ENCODE measurements around the gene B4GALNT3.

B4GALNT3 gene

DNA sequence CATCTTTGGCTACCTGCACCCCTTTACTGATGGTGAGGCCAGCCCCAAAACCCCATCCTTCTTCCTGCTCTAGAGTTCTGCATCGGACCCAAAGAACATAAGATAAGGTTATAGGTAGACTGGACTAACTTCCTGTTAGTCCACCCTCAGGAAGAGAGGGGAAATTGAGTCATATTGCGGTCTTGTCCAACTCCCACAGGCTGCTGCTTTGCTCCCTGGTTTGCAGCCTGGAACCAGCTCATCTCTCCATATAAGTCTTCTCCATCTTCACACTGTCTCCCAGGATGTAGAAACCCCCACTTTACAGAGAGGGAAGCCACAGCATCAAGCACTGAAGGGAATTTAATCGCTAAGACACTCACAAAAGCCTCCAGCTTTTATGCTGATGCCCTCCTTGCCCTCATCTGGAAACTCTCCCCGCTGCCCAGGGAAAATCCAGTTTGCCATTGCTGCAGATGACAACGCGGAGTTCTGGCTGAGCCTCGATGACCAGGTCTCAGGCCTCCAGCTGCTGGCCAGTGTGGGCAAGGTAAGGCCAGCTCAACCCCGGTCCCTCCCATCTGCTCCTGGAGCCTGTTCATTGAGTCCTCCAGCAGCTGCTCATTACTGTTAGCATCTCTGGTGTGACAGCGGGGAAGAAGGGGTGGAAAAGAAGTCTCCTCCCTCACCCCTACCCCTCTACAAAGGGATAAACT, 85.3 kb downstream of the B4GALNT3 start:
- no peak overlapping the region for H3K27ac Mint-ChIP-seq
- H3K36me3 Mint-ChIP-seq: no peaks in the 10 kb centered on the region
- no peaks in the 10 kb centered on the region for H3K9me3 Mint-ChIP-seq
- H3K4me3 Mint-ChIP-seq: no peak overlapping the region
- peaks cover 42 to 53% of the 10 kb centered on the region in 2 donors for H3K27me3 Mint-ChIP-seq
- peaks cover 6 to 12% of the 10 kb centered on the region in 2 donors for H3K4me1 Mint-ChIP-seq
- ATAC-seq (replicated peaks) (no peak), DNase-seq (no peak)

- DNase-seq (no peak), ATAC-seq (replicated peaks) (no peak)
- Mint-ChIP-seq H3K4me1 (peaks cover 6 to 12% of the 10 kb centered on the region in 2 donors), H3K9me3 (no peaks in the 10 kb centered on the region), H3K36me3 (no peaks in the 10 kb centered on the region), H3K27ac (no peak overlapping the region), H3K4me3 (no peak overlapping the region), H3K27me3 (peaks cover 38 to 54% of the 10 kb centered on the region in 2 donors)
Measured at GRCh38 chr12:545835-546234, 86.1 kb downstream of the B4GALNT3 start.

DNA sequence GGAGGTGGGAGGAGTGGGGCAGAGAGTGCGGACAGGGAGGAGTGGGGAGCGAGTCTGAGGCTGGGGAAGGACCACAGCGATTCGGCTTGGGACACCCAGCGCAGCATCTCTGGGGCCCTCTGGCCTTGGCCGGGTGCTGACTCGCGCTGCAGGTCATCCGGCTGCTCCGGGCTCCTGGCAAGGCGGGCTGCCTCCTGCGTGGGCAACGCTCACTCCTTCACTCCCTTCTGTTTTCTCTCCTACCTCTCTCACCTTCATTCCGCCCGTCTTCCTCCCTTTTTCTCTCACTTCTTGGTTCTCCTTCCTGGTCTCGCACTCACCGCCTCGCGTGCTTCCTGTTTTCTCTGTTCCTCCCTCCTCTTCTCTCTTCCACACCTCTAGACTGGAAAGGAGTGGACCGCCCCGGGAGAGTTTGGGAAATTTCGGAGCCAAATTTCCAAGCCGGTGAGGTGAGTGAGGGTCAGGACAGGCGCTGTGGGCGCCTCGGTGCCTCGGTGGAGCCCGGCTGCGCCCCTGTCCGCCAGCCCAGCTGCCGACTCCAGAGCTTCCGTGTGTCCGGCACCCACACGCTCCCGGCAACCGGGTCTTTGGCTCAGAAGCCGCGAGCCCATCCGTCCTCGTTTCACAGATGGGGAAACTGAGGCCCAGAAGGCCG, 86.7 kb downstream of the B4GALNT3 start:
- Mint-ChIP-seq H3K36me3 (no peaks in the 10 kb centered on the region), H3K9me3 (no peaks in the 10 kb centered on the region), H3K27ac (no peak overlapping the region), H3K4me1 (peaks cover 6 to 12% of the 10 kb centered on the region in 2 donors), H3K27me3 (peaks cover 38 to 59% of the 10 kb centered on the region in 2 donors), H3K4me3 (peak overlapping the region in 1 of 2 donors; percentile 6)
- no peak for DNase-seq
- peak; percentile 36 for ATAC-seq (replicated peaks)

- no peaks in the 10 kb centered on the region for H3K9me3 Mint-ChIP-seq
- peaks cover 38 to 62% of the 10 kb centered on the region in 2 donors for H3K27me3 Mint-ChIP-seq
- DNase-seq (peak; percentile 42), ATAC-seq (replicated peaks) (peak; percentile 79 to 80)
- H3K27ac Mint-ChIP-seq: no peak overlapping the region
- peak overlapping the region in 1 of 2 donors; percentile 6 for H3K4me3 Mint-ChIP-seq
- peaks cover 6 to 12% of the 10 kb centered on the region in 2 donors for H3K4me1 Mint-ChIP-seq
- no peaks in the 10 kb centered on the region for H3K36me3 Mint-ChIP-seq
Measured at GRCh38 chr12:546920-547845, 87.4 kb downstream of the B4GALNT3 start.

- no peak for DNase-seq
- ATAC-seq (replicated peaks): no peak
- H3K27ac Mint-ChIP-seq: no peak overlapping the region
- no peaks in the 10 kb centered on the region for H3K9me3 Mint-ChIP-seq
- H3K4me1 Mint-ChIP-seq: peaks cover 6 to 12% of the 10 kb centered on the region in 2 donors
- H3K4me3 Mint-ChIP-seq: no peak overlapping the region
- H3K36me3 Mint-ChIP-seq: no peaks in the 10 kb centered on the region
- peaks cover 36 to 59% of the 10 kb centered on the region in 2 donors for H3K27me3 Mint-ChIP-seq
Measured at GRCh38 chr12:547883-548470, 88.2 kb downstream of the B4GALNT3 start.

DNA sequence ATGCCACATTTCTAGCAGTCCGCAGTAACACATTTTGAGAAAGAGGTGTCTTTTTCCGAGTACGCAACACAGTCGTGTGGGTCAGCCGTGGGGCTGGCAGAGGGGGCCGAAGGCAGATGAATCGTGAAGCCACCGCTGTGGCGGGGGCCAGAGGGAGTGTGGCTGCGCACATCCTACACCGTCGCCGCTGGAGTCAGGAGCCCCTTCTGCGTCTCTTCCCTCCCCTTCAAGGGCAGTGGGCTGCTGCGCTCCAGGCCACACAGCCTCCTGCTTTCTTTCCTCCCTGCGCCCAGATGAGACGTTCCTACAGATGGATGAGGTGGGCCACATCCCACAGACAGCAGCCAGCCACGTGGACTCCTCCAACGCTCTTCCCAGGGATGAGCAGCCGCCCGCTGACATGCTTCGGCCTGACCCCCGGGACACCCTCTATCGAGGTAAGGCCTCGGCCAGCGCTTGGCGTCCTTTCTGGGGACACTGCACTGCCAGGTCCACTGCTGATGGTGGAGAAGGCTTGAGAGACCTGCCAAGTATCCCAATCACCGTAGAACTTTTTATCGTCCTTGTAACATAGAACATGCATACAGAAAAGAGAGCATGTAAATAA, 89.8 kb downstream of the B4GALNT3 start:
- Mint-ChIP-seq H3K4me3 (no peak overlapping the region), H3K27me3 (peaks cover 29 to 57% of the 10 kb centered on the region in 2 donors), H3K27ac (no peak overlapping the region), H3K9me3 (no peaks in the 10 kb centered on the region), H3K4me1 (peaks cover 10 to 21% of the 10 kb centered on the region in 2 donors), H3K36me3 (no peaks in the 10 kb centered on the region)
- DNase-seq: no peak
- no peak for ATAC-seq (replicated peaks)

- no peak for ATAC-seq (replicated peaks)
- H3K27me3 Mint-ChIP-seq: peaks cover 20 to 48% of the 10 kb centered on the region in 2 donors
- H3K4me3 Mint-ChIP-seq: no peak overlapping the region
- no peaks in the 10 kb centered on the region for H3K36me3 Mint-ChIP-seq
- no peak for DNase-seq
- H3K9me3 Mint-ChIP-seq: no peaks in the 10 kb centered on the region
- H3K27ac Mint-ChIP-seq: no peak overlapping the region
- H3K4me1 Mint-ChIP-seq: peaks cover 10 to 21% of the 10 kb centered on the region in 2 donors
Measured at GRCh38 chr12:550473-551260, 90.9 kb downstream of the B4GALNT3 start.

- no peaks in the 10 kb centered on the region for H3K9me3 Mint-ChIP-seq
- no peaks in the 10 kb centered on the region for H3K36me3 Mint-ChIP-seq
- H3K27ac Mint-ChIP-seq: no peak overlapping the region
- ATAC-seq (replicated peaks) (no peak), DNase-seq (no peak)
- H3K4me1 Mint-ChIP-seq: peaks cover 4 to 9% of the 10 kb centered on the region in 2 donors
- H3K4me3 Mint-ChIP-seq: no peak overlapping the region
- peaks cover 9 to 37% of the 10 kb centered on the region in 2 donors for H3K27me3 Mint-ChIP-seq
Measured at GRCh38 chr12:552466-552865, 92.7 kb downstream of the B4GALNT3 start.

DNA sequence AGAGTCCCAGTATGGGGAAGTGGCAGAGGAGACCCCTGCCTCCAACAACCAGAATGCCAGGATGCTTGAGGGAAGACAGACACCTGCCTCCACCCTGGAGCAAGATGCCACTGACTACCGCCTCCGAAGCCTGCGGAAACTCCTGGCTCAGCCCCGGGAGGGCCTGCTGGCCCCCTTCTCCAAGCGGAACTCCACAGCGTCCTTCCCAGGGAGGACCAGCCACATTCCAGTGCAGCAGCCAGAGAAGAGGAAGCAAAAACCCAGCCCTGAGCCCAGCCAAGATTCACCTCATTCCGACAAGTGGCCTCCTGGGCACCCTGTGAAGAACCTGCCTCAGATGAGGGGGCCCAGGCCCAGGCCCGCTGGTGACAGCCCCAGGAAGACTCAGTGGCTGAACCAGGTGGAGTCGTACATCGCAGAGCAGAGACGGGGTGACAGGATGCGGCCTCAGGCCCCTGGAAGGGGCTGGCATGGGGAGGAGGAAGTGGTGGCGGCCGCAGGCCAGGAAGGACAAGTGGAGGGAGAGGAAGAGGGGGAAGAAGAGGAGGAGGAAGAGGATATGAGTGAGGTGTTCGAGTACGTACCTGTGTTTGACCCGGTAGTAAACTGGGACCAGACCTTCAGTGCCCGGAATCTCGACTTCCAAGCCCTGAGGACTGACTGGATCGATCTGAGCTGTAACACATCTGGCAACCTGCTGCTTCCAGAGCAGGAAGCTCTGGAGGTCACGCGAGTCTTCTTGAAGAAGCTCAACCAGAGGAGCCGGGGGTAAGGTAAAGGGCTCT, 93.7 kb downstream of the B4GALNT3 start:
- peak; percentile 53 to 58 for ATAC-seq (replicated peaks)
- Mint-ChIP-seq H3K27ac (peak overlapping the region; percentile 15), H3K4me1 (peaks cover 4 to 9% of the 10 kb centered on the region in 2 donors), H3K27me3 (peaks cover 0 to 28% of the 10 kb centered on the region in 2 donors), H3K36me3 (no peaks in the 10 kb centered on the region), H3K9me3 (no peaks in the 10 kb centered on the region), H3K4me3 (peak overlapping the region; percentile 67 to 76)
- no peak for DNase-seq

- ATAC-seq (replicated peaks): no peak
- peak overlapping the region; percentile 67 to 76 for H3K4me3 Mint-ChIP-seq
- no peaks in the 10 kb centered on the region for H3K9me3 Mint-ChIP-seq
- H3K4me1 Mint-ChIP-seq: peaks cover 4 to 9% of the 10 kb centered on the region in 2 donors
- DNase-seq: no peak
- no peak overlapping the region for H3K27ac Mint-ChIP-seq
- no peaks in the 10 kb centered on the region for H3K36me3 Mint-ChIP-seq
- peaks cover 3 to 22% of the 10 kb centered on the region in 2 donors for H3K27me3 Mint-ChIP-seq
Measured at GRCh38 chr12:554001-554285, 94.2 kb downstream of the B4GALNT3 start.

DNA sequence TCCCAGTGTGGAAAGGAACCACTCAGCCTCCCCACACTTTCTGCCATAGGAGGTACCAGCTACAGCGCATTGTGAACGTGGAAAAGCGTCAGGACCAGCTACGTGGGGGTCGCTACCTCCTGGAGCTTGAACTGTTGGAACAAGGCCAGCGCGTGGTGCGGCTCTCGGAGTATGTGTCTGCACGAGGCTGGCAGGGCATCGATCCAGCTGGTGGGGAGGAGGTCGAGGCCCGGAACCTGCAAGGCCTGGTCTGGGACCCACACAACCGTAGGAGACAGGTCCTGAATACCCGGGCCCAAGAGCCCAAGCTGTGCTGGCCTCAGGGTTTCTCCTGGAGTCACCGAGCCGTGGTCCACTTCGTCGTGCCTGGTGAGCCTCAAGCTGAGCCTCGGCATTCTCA, 96.8 kb downstream of the B4GALNT3 start:
- H3K4me1 Mint-ChIP-seq: peaks cover 11 to 17% of the 10 kb centered on the region in 2 donors
- no peak for DNase-seq
- no peak for ATAC-seq (replicated peaks)
- no peak overlapping the region for H3K4me3 Mint-ChIP-seq
- H3K27ac Mint-ChIP-seq: no peak overlapping the region
- no peaks in the 10 kb centered on the region for H3K9me3 Mint-ChIP-seq
- H3K36me3 Mint-ChIP-seq: no peaks in the 10 kb centered on the region
- peaks cover 8 to 9% of the 10 kb centered on the region in 2 donors for H3K27me3 Mint-ChIP-seq

GRCh38 chr12:558580-558979, 98.8 kb downstream of the B4GALNT3 start:
- ATAC-seq (replicated peaks) (no peak), DNase-seq (no peak)
- H3K9me3 Mint-ChIP-seq: no peaks in the 10 kb centered on the region
- H3K4me1 Mint-ChIP-seq: peaks cover 24 to 31% of the 10 kb centered on the region in 2 donors
- peak overlapping the region; percentile 38 for H3K27ac Mint-ChIP-seq
- H3K36me3 Mint-ChIP-seq: no peaks in the 10 kb centered on the region
- H3K27me3 Mint-ChIP-seq: peaks cover 2 to 8% of the 10 kb centered on the region in 2 donors
- H3K4me3 Mint-ChIP-seq: no peak overlapping the region

Data from stimulated activated naive B cell treated with anti-CD40 and anti-IgM and Interleukin-4, amounts not matched to agents 10 μg/mL and 1 μg/mL and 100 μg/mL, for 72 hours (primary cell).